HG03095 (cell line): ENCODE data around the gene APOA1.

Experiments used
- ATAC-seq: cut with Tn5 transposase; IDR thresholded peaks from one replicate; pipeline ENCODE4 v1.9.1; 2021; ENCODE audit warnings: moderate library complexity; ENCODE audit not compliant: unreplicated experiment

Gene APOA1

DNA sequence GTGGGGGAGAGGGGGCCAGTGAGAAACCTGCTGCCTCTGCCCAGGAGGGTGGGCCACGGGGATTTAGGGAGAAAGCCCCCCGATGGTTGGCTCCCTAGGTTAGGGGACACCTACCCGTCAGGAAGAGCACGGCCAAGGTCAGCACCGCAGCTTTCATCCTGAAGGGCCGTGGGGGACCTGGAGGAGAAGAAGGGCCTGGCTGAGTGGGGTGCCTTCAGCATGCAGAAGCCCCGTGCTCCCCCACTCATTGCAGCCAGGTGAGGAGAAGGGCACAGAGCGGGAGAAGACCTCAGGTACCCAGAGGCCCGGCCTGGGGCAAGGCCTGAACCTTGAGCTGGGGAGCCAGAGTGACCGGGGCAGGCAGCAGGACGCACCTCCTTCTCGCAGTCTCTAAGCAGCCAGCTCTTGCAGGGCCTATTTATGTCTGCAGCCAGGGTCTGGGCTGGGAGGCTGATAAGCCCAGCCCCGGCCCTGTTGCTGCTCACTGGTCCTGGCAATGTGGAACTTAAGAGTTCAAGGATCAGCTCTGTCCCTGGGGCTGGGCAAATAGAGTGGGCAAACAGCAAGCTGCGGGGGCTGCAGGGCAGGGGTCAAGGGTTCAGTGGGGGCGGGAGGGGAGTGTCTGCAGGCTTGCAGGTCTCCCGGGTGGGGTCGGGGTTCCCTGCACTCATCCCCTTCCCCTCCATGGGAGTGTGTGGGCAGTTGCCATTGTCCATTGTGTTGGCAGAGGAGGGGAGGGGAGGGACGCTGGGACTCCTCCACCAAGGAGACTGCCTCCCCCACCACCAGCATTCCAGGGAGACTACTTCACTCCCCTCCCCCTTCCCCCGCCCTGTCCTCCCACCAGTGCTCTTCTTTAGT, at the start of gene APOA1:
Gene APOA1 (minus strand): TSS at position 392 of the 861 bp plus-strand sequence. CDS start 235 bp downstream, at position 157.
- ATAC-seq = no peak

DNA sequence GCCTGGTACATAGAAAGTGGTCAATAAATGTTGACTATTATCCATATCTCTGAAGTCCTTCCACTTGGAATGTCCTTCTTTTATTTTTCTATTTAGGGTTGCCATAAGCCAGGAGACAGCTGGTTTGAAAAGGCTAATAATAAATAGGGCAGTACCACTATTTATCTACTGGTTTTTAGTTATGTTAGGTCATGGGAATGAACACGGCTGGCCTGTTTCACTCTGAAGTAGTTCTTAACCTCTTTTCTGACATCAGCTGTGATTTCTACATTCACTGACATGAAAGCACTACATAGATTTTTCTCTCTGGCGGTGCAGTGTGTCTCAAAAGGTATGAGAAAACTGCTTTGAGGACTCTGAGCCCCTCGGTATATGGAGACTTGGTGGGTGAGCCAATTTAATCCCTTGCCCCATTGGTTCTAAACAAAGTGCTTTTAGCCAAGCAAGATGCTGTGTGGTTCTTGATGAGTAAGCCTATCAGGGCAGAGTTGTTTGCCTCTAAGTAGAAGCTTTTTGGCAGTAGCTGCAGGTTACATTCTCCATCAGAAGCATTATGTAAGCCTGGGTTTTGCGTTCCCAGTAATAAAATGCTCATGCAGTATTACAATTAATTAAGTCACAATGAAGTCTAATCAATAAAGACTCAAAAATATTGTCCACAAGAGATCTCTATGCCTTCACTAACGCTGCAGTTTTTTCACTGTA, 48.7 kb upstream of the APOA1 start:
- no peak for ATAC-seq

DNA sequence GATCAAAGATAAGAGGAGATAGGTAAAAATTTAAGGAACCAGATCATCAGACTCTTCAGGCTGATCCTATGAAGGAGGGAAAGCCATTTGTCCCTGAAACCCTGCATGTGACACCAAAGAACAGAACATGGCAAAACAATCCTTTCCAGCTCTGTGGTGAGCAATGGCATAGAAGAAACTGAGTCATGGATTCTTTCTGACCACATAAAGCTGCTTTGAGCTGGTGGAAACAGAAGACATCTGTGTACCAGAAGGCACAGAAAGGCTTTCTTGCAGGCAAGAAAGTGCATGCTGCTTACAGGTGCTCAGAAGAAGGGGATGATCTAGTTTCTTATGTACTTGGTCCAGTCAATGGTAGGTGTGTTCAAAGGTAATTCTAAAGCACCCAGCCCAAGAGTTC, 45.0 kb upstream of the APOA1 start:
- no peak for ATAC-seq

DNA sequence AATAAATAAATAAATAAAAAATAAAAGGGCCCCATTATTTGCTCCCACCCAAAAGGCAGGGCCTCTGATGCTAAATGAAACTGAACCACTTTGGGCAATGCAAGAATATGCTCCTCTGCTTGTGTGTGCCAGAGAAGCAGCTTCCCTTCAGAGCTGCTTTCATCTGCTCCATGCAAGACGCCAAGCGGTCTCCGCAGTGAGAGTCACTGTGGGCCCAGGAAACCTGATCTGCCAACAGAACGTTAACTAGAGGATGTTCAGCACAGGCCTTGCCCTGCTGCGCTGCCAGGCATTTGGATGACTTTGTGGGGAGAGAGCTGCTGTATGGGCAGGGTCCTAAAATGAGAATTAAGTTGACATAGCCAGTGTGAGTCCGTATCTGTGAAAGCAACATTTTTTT, 43.7 kb upstream of the APOA1 start:
- no peak for ATAC-seq

DNA sequence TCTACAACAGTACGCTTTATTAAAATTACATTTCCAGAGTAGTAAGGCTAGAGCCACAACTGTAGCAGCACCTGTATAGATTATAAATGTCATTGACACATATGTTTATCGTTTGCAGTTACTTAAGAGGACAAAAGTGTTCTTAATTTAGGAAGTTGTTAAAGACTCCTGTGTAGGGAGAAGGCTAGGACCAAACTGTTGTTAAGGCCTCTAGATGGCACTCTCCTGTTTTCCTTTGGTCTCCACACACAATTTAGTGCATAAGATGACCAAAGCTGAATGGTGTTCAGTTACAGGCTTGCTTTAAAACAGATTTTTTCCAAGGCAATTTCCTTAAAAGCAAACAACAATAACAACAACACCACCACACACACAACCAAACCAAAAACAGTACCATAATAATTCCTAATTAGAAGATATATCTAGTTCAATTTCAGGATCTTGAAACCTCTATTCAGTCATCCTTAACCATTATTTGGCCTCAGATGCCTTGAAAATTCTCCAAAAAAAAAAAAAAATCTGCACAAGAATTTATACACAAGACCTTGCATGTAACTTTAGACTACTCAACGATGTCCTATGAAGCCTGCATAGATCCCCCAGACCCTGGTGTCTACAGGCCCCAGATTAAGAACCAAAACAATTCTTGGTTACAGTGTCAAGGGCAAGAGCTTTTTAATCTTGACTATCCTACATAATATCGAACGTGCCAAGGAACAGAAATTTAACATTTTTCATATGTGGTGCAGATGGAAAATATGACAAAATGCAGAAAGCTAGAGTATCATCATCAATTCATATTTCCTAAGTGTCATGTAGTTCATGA, 42.6 kb upstream of the APOA1 start:
- peak; percentile 54 for ATAC-seq

DNA sequence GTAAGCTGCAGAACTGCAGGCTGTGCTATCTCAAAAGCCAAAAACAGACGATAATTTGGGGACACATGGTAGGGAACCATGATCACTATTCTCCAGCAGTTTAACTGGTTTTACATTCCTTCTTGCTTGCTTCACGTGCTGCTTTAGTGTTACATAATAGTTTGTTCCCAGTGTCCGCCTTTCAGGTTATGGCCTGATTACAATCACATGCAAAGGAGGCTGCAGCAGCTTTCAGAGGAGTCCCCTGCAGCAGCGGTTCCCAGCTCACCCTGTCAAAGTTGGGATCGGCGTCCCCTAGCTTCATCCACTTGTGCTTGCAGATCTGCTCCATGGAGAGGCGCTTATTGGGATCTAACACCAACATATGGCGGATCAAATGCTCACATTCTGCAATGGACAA, 39.2 kb upstream of the APOA1 start:
- ATAC-seq = no peak

DNA sequence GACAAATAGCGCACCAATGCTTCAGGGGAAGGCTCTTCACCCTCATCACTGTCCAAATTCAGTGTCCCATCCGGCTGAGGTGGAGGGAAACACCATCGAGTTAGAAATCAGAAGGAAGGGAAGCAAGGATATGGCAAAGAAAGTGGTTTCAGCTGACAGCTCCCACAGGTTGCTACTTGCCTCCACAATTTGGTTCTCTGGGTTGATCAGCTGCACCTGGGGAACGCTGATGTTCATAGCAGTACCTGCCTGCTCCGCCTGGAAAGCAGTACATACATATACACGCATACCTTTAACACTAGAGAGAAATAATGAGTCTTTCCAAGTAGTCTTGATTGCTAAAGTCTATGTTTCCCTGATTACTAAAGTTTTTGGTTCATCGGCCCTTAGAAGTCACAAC, 37.8 kb upstream of the APOA1 start:
- ATAC-seq = no peak

DNA sequence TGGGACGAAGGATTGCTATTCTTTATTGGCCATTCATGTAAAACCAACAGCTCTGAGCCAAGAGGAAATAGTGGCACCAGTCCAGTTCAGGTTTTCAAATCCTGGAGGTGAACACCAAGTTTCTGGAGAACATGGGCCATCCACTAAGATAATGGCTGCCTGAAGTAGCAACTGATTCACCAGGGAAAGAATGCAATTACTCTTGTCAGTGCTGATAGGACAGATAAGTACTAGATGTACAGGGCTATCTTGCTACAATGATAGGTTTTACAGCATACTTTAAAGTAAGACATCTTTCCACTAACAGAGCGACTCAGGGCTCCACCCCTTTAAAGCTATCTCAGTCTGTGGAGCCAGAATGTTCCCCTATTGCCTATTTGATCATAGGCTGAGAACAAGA, 36.8 kb upstream of the APOA1 start:
- ATAC-seq = no peak

DNA sequence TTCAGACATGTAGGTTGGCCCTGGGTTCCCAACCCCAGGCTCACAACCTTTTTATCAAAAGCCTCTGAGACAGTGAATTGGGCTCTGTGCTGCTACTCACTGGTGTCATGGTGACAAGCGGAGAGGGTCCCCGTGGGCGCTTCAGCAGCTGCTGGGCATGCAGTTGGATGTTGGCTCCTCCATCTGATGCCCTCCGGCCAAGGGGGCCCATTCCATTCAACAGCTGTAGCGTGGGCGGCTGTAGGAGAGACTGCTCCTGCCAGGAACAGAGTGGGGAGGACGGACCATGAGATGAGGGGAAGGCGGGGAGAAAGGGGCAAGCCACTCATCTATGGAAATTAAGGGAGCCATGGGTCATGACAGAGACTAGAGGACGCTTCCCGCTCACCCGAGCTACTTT, 36.0 kb upstream of the APOA1 start:
- ATAC-seq = no peak

DNA sequence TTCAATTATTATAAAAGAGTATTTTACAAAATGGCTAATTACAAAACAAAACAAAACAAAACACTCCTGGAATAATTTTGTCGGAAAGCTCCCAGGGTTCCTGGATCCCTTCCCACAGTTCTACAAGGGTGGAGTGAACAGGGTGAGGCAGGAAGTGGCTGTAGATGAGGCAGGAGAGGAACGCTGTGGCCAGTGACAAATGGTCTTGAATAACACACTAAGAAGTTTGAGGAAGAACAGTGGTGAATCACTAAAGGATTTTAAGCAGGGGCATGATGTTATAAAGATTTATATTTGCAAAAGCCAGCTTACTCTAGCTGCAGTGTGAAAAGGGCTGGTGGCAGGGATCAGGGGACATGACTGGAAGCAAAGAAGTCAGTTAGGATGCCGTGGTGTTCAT, 33.8 kb upstream of the APOA1 start:
- ATAC-seq = no peak

DNA sequence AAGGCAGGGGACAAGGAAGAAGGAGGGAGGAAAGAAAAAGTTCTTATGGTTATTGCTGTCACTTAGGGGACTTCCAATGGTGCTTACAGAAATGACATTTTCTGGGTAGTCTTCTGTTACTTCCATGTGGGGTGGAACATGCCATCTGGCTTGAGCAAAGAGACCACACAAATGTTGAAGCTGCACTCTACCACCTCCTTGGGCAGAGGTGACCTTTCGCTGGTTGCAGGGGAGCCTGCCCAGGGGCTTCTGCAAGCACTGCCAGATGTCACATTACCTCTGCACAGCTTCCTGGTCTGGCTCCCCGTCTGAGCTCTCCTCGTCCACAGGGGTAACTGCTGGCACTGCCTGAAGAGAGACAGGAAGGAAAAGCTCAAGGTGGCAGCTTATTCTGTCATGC, 32.6 kb upstream of the APOA1 start:
- no peak for ATAC-seq

DNA sequence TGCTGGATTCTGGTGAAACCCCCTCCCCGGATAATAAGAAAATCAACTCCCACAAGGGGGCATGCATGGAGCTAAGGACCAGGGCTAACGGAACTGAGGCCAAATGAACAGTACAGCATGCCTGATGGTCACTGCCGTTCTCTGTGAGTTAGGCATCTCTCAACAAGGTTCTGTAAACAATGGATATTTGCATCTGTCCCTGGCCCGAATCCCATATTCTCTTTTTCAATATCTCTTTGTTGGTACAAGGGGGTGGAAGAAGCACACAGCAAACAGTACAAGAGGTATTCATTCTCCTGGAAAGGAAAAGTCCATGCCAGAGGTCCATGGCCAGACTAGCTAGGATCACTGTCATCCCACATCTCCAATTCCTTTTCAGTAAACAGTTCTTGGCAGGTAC, 32.2 kb upstream of the APOA1 start:
- no peak for ATAC-seq

DNA sequence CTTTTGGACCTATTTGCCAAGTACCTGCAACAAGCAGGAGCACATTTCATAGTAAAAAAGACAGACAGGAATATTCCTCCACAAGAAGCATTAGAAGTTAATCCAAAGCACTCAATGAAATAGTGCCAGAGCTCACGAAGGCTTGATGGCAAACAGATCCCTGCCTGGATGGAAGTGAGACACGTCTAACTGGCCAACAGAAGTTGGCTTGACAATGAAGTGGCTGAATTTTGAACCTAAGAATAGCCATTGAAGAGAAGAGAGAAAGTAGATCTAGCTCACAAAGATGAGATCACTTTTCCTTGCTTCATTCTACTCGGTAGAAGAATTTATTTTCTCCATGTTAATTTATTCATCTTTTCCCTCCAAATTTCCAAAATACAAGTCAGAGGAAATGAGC, 30.6 kb upstream of the APOA1 start:
- no peak for ATAC-seq

DNA sequence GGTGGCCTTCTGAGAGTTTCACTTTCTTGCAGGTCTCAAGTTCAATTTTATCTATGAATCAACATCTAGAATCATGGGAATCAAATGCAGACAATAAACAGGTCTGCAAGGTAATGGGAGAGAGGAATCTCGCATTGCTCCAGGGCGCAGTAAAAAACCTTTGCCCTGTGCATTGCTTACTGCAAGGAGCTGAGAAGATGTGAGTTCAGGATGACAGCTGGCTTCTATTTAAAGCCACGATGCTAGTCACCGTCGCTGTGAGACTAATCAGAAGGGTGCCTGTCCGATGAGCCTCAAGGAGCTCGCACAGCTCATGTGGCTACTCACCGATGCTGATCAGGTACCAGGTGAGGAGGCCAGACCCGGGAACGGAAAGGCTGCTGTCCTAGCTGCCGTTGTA, 30.2 kb upstream of the APOA1 start:
- no peak for ATAC-seq

DNA sequence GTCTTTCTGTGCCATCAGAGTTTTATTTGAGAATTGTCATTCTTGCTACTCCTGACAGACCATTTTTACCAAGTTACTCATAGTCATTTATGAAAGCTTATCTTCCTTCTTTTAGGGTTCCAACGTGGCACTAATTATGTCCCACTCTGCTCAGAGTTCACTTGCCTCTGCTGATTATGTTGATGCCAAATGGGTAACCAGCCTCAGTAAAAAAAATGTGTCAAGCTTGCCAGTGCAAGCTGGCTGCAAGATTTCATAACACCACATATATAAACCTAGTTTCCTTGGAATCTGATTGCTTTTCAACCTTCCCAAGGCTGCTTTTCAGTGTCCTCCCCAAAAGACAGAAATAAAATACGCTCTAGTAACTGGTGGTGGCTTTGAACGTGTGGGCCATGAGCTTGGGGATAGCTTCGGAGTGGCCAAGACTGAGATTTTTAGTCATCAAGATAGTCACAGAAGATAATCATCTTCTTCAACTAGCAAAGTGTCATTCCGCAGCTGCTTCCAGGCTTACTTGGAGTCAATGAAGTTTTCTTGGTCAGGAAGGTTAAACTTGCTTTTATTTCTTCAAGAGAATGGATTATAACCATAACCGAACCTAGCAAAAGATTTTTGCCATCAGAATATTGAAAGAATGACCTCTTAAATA, 29.5 kb upstream of the APOA1 start:
- ATAC-seq = no peak

DNA sequence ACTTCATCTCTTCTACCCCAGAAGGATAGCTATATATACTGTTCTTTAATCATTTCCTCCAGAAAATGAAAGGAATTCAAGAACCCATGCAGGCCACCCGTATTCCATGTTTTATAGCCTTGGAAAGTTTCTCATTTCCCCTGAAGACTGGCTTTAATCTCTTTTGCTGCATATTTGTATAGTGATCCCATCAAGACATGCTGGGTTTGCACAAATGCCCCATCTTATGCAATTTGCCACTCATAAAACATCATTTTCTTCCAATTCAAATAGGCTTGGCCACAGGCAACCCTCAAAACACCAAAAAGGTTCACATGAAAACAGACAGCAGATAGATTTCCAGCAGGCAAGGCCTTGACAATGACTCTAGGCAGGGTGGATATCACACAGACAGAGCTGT, 28.3 kb upstream of the APOA1 start:
- ATAC-seq = no peak

DNA sequence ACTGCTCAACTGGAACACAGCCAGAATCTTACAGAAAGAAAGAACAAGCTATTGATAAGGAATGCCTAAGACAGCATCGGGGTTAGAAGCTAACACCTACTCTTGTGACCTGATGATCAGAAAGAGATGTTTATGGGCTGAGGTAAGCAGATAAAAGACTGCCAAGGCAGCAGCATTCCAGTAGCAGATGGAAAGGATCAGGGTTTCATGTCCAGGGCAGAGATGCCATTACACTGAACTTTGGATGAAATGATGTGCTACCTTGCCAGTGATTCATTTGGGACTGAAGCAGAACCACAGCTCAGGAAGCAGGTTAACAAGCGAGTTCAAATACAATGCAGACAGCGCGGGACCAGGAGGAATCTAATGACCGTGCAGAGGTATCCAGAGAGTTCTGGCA, 27.1 kb upstream of the APOA1 start:
- ATAC-seq = no peak

DNA sequence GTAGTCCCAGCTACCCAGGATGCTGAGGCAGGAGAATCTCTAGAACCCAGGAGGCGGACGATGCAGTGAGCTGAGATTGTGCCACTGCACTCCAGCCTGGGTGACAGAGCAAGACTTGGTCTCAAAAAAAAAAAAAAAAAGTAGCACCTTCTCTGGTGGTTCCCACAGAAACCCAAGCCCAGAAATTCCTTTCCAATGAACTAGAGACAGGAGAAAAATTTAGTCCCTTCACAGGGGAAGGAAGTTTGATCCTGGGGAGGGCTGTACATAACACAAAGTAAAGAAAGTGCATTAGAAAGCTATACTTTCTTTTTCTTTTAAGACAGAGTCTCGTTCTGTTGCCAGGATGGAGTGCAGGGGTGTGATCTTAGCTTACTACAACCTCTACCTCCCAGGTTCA, 25.5 kb upstream of the APOA1 start:
- ATAC-seq = no peak

DNA sequence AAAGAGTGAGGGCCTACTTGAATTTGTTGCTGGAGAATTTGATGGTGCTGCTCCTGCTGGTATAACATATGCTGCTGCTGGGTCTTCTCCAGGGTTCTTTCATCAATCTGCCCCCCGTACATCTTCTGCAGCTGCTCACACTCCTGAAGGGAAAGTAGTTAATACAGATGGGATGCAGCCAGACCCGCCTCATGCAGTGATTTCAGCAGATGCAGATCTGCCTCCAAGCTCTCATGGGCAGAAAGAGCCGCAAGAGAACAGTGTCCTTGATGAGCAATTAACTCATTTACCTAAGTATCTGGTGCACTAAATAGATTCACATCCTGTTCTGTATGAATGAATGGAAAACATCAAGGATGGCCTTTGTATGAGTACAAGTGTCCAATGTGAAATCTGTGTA, 24.8 kb upstream of the APOA1 start:
- no peak for ATAC-seq

DNA sequence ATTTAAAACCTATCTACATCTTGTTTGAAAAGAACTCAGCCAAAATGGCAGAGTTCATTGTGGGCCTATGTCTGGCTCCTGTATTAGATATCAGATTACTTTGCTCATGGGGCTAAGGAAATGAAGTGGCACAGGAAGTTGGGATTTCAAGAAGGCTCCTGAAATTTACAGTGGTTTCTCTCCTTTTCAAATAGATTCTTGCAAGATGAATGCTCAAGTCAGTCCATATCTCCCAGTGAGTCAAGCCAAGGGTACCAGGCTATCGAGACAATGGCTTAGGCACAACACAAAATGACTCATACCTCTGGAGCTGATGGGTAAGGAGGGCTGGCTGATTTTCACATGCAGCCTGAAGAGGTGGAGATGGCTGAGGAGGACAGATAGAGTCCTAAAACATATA, 24.1 kb upstream of the APOA1 start:
- ATAC-seq = no peak

DNA sequence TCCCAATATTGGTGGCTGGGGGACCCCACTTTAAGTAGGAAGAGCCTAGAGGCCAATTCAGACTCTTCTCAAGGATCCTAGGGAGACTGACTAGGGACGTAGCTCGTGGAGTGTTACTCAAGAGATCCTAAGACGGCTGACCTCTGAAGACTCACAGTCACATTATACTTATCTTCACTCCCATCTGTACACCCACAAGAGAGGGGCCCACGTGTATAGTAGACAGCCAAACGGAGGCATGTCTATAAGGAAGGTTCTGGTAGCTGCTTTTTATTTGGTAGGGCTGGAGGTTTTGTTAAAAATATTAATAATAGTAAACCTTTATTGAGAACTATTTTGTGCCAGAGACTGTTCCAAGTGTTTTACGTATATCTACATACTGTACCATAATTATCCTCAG, 22.9 kb upstream of the APOA1 start:
- no peak for ATAC-seq
